HCT116 (cell line): Measurements from ENCODE around the gene TSPAN13.

Experiments used
- EZH2 ChIP-seq: fragments of 200-600 bp; sonication (generic); IDR thresholded peaks from 2 replicates; pipeline ENCODE4 v1.6.1; 2017; ENCODE audit warnings: antibody characterized with exemption, mixed run types
- JUND ChIP-seq: IDR thresholded peaks from 2 replicates; pipeline ENCODE4 v1.6.1; 2012
- POLR2A ChIP-seq: IDR thresholded peaks from 2 replicates; pipeline ENCODE4 v1.7.0; 2011; ENCODE audit warnings: borderline replicate concordance; ENCODE audit not compliant: insufficient read depth, insufficient read length; ENCODE audit errors: extremely low read depth
- SP1 ChIP-seq: IDR thresholded peaks from 2 replicates; pipeline ENCODE4 v1.6.1; 2012; ENCODE audit warnings: low read depth
- SRF ChIP-seq: IDR thresholded peaks from 2 replicates; pipeline ENCODE4 v1.6.1; 2012; ENCODE audit warnings: low read depth
- YY1 ChIP-seq: IDR thresholded peaks from 2 replicates; pipeline ENCODE4 v1.6.1; 2011; ENCODE audit warnings: low read length, low read depth, moderate library complexity, mild to moderate bottlenecking; ENCODE audit not compliant: insufficient replicate concordance; ENCODE audit errors: extremely low read depth
- TF ChIP-seq, protein P1 (sequence below), 3 experiments: fragments of 200-600 bp in 1 of 3; sonication (generic) in 1 of 3; IDR thresholded peaks in 2 of 3; conservative IDR thresholded peaks in 1 of 3; 2 replicates each; pipeline ENCODE4 v1.5.1; 2012 to 2017; ENCODE audit warnings: low read depth in 2 of 3, low read length in 2 of 3, antibody characterized with exemption in 1 of 3, borderline replicate concordance in 1 of 3, control low read depth in 1 of 3, mild to moderate bottlenecking in 1 of 3, mixed read lengths in 1 of 3, mixed run types in 1 of 3, moderate library complexity in 1 of 3; ENCODE audit not compliant: insufficient read depth in 1 of 3
- TF ChIP-seq, protein P2 (sequence below): IDR thresholded peaks from 2 replicates; pipeline ENCODE4 v1.6.1; 2012

DNA sequence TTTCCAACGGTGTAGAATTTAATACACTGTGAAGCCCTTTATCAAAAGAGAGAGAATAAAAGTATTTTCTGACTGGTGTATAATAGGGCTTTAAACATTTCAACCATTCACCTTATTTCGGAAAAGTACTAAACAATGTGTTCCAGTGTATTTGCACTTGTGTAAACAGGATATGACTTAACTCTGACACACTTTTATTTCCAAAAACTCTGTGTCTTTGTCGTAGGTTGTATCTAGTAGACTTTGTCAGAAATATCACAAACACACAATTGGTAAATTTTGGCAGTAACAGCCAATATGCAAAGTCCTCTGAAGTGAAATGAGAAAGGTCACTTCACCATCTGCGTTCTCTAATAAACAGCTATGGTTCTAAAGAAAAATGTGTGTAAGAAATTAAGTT is 10.3 kb upstream of the TSPAN13 start:
- TF ChIP-seq, protein P1, sequence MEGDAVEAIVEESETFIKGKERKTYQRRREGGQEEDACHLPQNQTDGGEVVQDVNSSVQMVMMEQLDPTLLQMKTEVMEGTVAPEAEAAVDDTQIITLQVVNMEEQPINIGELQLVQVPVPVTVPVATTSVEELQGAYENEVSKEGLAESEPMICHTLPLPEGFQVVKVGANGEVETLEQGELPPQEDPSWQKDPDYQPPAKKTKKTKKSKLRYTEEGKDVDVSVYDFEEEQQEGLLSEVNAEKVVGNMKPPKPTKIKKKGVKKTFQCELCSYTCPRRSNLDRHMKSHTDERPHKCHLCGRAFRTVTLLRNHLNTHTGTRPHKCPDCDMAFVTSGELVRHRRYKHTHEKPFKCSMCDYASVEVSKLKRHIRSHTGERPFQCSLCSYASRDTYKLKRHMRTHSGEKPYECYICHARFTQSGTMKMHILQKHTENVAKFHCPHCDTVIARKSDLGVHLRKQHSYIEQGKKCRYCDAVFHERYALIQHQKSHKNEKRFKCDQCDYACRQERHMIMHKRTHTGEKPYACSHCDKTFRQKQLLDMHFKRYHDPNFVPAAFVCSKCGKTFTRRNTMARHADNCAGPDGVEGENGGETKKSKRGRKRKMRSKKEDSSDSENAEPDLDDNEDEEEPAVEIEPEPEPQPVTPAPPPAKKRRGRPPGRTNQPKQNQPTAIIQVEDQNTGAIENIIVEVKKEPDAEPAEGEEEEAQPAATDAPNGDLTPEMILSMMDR (IDR thresholded peaks at IDR 0.05 in 2 of 3, conservative IDR thresholded peaks at IDR 0.05 in 1 of 3; ENCODE audit: borderline replicate concordance in 1 of 3, insufficient read depth in 1 of 3, low read depth in 2 of 3, low read length in 2 of 3) = no peak
- no peak for TF ChIP-seq POLR2A
- TF ChIP-seq, protein P2, sequence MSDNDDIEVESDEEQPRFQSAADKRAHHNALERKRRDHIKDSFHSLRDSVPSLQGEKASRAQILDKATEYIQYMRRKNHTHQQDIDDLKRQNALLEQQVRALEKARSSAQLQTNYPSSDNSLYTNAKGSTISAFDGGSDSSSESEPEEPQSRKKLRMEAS = no peak
- no peak for TF ChIP-seq EZH2
- TF ChIP-seq YY1 = no peak
- TF ChIP-seq SRF = no peak
- no peak for TF ChIP-seq SP1
- TF ChIP-seq JUND = no peak
